GM06990 (cell line): ENCODE data around the gene CFAP251.
"Not testable (repeated sequence)": the region's sequence is repeated elsewhere in the genome, so short reads cannot be mapped to it uniquely, and the experiment has no call there.

Source experiments
- DNase-seq: peaks from one replicate; pipeline ENCODE4 v3.0.0-alpha.2; 2011; ENCODE audit not compliant: insufficient read length; ENCODE audit errors: extremely low read depth
- H3K27me3 ChIP-seq: replicated peaks from 2 replicates; pipeline ENCODE4 v1.6.0; 2011; ENCODE audit warnings: low read length; ENCODE audit not compliant: control insufficient read depth, insufficient read depth
- H3K36me3 ChIP-seq: 2 replicates; pipeline ENCODE4 v1.5.1; 2011; ENCODE audit warnings: low read length; ENCODE audit not compliant: control insufficient read depth, insufficient read depth
- H3K4me3 ChIP-seq: replicated peaks from 2 replicates; pipeline ENCODE4 v1.5.1; 2011; ENCODE audit warnings: low read depth, mild to moderate bottlenecking, control low read depth, low read length
- TF ChIP-seq, protein P1 (sequence below): IDR thresholded peaks from 2 replicates; pipeline ENCODE4 v1.5.1; 2011; ENCODE audit warnings: low read length, control low read depth, mild to moderate bottlenecking, inconsistent platforms; ENCODE audit not compliant: insufficient read depth, poor library complexity, severe bottlenecking

Gene CFAP251

GRCh38 chr12:121889274-121889624 lies 29.1 kb upstream of the CFAP251 start:
- peaks cover 3% of the 10 kb centered on the region; the same call in 1 of the 2 replicates for H3K36me3 ChIP-seq
- DNase-seq: no peak
- TF ChIP-seq, protein P1, sequence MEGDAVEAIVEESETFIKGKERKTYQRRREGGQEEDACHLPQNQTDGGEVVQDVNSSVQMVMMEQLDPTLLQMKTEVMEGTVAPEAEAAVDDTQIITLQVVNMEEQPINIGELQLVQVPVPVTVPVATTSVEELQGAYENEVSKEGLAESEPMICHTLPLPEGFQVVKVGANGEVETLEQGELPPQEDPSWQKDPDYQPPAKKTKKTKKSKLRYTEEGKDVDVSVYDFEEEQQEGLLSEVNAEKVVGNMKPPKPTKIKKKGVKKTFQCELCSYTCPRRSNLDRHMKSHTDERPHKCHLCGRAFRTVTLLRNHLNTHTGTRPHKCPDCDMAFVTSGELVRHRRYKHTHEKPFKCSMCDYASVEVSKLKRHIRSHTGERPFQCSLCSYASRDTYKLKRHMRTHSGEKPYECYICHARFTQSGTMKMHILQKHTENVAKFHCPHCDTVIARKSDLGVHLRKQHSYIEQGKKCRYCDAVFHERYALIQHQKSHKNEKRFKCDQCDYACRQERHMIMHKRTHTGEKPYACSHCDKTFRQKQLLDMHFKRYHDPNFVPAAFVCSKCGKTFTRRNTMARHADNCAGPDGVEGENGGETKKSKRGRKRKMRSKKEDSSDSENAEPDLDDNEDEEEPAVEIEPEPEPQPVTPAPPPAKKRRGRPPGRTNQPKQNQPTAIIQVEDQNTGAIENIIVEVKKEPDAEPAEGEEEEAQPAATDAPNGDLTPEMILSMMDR: no peak

GRCh38 chr12:121889661-121890060 lies 28.7 kb upstream of the CFAP251 start:
- DNase-seq, H3K36me3 ChIP-seq, H3K27me3 ChIP-seq: not testable (repeated sequence)
- H3K4me3 ChIP-seq: peak overlapping the region; percentile 89

More at GRCh38 chr12:121889274-121889624, 29.1 kb upstream of the CFAP251 start:
- H3K27me3 ChIP-seq: no peaks in the 10 kb centered on the region
- peak overlapping the region; percentile 89 for H3K4me3 ChIP-seq

DNA sequence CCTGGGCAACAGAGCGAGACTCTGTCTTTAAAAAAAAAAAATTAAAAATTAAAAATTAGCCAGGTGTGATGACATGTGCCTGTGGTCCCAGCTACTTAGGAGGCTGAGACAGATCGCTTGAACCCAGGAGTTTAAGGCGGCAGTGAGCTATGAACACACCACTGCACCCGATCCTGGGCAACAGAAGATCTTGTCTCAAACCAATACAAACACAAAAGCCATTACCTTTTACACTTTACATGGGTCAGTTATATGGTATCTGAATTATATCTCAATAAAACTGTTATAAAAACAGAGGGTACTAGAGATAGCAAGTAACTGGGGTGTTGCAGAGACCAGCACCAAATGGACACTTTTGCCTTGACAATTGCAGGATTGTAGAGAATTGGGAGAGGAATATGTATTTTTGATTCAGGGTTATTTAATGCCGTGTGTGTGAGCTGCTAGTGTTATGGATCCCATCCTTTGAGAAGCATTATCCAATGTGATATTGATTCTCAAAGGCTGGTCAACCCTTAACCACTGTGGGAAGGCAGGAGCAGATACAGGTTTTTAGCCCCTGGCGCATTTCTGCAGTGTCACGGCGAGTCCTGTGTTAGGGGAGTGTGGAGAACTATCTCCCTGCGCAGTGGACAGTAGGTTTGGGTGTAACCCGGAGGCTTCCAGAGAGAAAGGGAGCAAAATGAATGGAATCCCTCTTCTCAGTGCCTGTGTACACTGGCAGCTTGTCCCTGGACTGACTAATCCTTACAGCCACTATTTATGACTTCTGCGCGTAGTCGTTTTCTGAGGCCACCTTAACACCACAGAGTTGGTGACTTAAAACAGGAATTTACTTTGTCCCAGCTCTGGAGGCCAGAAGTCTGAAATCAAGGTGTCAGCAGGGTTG lies 25.5 kb upstream of the CFAP251 start:
- Histone ChIP-seq H3K27me3 (no peaks in the 10 kb centered on the region), H3K4me3 (no peak overlapping the region), H3K36me3 (peaks cover 6% of the 10 kb centered on the region)
- no peak for DNase-seq
- TF ChIP-seq, protein P1: no peak

DNA sequence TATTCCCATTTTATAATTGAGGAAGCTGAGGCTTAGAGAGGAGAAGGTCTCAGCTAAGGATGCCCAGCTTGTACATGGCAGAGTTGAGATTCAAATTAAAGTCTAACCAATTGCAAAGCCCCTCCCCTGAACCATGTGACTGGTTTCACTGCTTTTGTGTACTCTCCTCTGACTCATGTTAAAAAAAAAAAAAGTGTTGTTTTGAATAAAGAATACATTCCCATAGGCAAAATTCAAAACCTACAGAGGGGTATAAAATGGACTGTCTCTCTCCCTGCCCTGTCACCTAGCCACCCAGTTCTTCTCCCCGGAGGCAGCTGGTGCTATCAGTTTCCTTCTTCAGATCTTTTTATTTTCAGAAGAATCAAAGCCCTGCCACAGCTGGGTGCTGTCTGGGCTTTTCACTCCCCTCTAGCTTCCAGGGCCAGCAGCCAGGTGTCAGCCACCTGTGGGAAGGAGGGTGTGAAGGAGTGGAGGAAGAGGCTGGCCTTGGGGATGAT lies 24.4 kb upstream of the CFAP251 start:
- no peaks in the 10 kb centered on the region for H3K27me3 ChIP-seq
- H3K36me3 ChIP-seq: peaks cover 9% of the 10 kb centered on the region
- DNase-seq: no peak
- TF ChIP-seq, protein P1: no peak
- no peak overlapping the region for H3K4me3 ChIP-seq

DNA sequence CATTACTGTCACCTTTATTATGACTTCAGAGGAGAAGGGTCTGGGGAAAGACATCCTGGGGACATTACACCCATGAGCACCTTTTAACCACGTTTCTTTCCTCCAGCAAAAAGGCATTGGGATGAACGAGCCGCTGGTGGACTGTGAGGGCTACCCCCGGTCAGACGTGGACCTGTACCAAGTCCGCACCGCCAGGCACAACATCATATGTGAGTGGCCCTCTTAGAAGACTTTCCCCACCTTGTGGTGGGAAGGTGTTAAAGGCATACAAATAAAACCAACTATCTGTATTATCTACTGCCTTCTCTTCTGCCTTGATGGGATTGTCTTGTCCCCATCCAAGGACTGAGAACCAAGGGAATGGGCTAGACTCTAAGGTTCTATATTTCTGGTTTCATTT lies 23.8 kb upstream of the CFAP251 start:
- DNase-seq: no peak

DNA sequence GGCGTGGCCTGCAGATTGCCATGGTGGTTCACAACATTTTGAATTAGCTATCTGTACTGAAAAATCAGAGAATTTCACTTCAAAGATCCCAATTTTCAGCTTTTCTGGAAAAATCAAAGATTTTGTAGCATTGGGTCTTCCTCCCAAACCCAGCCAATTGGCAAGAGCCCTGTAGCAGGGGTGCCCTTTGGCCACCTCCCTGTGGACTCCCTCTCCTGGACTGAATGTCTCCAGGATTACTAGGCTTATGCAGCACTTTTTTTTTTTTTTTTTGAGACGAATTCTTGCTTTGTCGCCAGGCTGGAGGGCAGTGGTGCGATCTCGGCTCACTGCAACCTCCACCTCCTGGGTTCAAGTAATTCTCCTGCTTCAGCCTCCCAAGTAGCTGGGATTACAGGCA lies 20.1 kb upstream of the CFAP251 start:
- TF ChIP-seq, protein P1: no peak
- Histone ChIP-seq H3K27me3 (no peaks in the 10 kb centered on the region), H3K36me3 (peaks cover 23% of the 10 kb centered on the region), H3K4me3 (no peak overlapping the region)
- no peak for DNase-seq

More for the DNA sequence above, 23.8 kb upstream of the CFAP251 start:
- TF ChIP-seq, protein P1: no peak
- H3K36me3 ChIP-seq: peaks cover 15% of the 10 kb centered on the region
- H3K4me3 ChIP-seq: no peak overlapping the region
- H3K27me3 ChIP-seq: no peaks in the 10 kb centered on the region
